ENCODE data around the gene PTGER1.
"Not testable (repeated sequence)": the region's sequence is repeated elsewhere in the genome, so short reads cannot be mapped to it uniquely, and the experiment has no call there.

The PTGER1 gene

GRCh38 chr19:14473073-14473977 lies 1.8 kb downstream of the PTGER1 start:
- no peak for DNase-seq

DNA sequence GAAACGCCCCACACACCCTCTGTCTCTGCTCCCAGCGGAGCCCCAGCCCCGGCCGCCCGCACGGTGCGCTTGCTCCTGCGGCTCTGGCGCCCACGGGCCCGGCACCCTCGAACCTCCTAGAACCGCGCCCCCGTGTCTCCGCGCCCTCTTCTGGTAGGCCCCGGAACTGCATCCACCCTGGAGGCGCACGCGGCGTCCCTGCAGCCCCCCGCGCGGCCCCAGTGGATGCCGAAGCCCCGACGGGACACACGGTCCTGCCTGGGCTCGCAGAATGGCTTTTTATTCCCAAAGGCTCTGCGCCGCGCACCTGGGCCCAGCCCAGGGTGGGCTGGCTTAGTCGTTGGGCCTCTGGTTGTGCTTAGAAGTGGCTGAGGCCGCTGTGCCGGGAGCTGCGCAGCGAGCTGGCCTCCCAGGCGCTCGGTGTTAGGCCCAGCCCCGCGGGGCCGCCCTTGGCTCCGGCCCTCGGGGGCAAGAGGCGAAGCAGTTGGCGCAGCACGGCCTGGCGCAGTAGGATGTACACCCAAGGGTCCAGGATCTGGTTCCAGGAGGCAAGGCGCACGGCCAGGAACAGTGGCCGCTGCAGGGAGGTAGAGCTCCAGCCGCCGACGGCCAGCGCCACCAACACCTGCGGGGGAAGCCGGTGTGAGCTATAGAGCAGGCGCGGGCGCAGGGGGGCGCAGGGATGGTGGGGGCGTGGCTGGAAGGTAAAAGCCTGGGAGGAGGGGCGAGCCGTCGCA lies 2.8 kb downstream of the PTGER1 start:
- no peak for DNase-seq

DNA sequence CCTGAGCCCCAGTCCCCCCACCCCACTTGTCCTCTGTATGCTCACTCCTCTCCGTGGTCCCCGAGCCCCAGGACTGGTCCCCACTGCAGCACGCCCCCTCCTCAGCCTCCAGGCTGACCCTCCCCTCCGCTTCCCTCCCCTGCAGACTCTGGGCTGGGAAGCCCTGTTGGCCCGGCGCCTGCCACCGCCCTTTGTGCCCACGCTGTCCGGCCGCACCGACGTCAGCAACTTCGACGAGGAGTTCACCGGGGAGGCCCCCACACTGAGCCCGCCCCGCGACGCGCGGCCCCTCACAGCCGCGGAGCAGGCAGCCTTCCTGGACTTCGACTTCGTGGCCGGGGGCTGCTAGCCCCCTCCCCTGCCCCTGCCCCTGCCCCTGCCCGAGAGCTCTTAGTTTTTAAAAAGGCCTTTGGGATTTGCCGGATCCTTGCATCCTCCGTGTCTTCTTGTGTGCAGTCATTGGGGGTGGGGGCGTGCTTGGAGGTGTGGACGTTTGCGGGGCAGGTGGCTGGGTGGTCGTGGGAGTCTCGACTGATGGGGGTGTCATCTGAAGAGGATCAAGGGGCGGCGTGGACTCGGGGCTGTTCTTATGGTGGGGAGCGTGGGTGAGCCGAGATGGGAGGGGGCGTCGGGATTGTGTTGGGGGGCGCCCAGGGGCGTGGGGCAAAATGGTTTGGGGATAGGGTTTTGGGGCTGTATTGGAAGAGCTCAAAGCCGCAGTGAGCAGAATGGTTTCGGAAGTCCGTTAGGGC lies 3.5 kb downstream of the PTGER1 start:
- DNase-seq: no peak

GRCh38 chr19:14470031-14470876 lies 4.9 kb downstream of the PTGER1 start:
- no peak for DNase-seq

- DNase-seq: no peak
These were observed 7.3 kb downstream of the PTGER1 start for GRCh38 chr19:14467816-14468215.

DNA sequence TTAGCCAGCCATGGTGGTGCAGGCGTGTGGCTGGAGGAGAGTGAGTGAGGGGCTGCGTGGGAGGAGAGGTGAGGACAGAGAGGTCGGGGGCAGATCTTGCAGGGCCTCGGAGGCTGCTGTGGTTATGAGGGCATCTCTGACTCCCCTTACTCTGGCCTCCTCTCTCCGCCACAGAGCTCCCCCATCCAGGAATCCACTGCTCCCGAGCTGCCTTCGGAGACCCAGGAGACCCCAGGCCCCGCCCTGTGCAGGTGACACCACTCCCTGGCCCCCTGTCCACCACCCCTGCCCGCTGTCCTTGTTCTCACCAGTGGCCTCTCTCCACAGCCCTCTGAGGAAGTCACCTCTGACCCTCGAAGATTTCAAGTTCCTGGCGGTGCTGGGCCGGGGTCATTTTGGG lies 7.8 kb downstream of the PTGER1 start:
- DNase-seq: no peak

- DNase-seq: no peak
These were observed 11.4 kb downstream of the PTGER1 start for GRCh38 chr19:14463747-14464146.

DNA sequence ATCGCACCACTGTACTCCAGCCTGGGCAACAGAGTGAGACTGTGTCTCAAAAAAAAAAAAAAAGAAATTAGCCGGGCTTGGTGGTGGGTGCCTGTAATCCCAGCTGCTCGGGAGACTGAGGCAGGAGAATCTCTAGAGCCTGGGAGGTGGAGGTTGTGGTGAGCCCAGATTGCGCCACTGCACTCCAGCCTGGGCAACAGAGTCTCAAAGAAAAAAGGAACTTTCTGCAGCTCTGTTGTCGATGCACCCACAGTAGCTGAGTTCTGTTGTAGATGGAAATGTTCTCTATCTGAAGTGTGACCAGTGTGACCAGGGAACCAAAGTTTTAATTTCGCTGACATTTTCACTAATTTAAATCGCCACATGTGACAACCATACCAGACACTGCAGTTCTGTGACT lies 12.8 kb downstream of the PTGER1 start:
- DNase-seq: not testable (repeated sequence)

DNA sequence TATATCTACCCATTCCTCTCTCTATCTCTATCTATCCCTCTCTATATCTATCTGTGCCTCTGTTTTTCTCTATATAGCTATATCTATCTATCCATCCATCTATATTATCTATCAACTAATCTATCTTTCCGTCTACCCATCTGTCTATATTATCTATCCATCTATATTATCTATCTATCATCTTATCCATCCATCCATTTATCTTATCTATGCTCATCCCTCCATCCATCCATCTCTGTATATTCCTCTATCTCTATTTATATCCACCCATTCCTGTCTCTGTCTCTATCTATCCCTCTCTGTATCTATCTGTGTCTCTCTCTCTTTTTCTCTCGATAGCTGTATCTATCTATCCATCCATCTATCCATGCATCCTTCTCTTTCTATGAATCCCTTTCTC lies 14.2 kb downstream of the PTGER1 start:
- no peak for DNase-seq

DNA sequence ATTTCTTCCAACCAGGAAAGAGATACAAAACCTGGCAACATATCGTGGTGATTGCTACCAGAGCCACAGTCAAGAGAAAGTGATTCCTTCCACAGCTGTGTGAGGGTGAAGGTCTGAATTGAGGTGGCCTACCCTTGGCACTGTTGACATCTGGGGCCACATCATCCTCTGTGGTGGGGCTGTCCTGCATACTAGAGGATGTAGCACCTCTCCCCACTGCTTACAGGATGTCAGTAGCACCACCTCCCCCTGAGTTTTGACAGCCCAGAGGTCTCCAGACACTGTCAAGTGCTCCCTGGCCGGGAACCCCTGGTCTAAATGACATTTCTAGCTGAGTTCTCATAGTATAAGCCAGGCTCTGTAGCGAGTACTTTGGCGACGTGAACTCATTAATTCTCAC lies 15.5 kb downstream of the PTGER1 start:
- DNase-seq: no peak

DNA sequence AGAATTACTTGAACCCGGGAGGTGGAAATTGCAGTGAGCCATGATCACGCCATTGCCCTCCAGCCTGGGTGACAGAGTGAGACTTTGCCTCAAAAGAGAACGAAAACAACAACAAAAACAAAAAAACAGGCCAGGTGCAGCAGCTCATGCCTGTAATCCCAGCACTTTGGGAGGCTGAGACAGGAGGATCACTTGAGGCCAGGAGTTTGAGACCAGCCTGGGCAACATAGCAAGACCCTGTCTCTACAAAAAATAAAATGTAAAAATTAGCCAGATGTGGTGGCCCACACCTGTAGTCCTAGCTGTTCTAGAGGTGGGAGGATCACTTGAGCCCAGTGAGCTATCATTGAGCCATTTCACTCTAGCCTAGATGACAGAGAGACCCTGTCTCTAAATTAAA lies 22.9 kb downstream of the PTGER1 start:
- not testable (repeated sequence) for DNase-seq

- no peak for DNase-seq
These were observed 24.3 kb downstream of the PTGER1 start for GRCh38 chr19:14450876-14451275.

GRCh38 chr19:14450168-14450874 lies 24.8 kb downstream of the PTGER1 start:
- no peak for DNase-seq

DNA sequence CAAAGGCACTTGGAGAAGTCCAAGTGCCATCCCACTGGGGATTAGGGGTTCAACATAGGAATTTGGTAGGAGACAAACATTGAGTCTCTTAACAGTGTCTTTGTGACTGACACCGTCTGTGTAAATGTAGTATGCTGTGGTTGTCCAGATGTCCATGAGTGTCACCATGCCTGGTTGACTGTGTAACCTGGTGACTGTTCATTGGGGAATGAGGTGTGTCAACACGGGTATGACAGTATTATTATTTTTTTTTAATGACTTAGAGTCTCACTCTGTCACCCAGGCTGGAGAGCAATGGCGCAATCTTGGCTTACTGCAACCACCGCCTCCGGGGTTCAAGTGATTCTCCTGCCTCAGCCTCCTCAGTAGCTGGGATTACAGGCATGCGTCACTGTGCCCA lies 25.8 kb downstream of the PTGER1 start:
- no peak for DNase-seq

DNA sequence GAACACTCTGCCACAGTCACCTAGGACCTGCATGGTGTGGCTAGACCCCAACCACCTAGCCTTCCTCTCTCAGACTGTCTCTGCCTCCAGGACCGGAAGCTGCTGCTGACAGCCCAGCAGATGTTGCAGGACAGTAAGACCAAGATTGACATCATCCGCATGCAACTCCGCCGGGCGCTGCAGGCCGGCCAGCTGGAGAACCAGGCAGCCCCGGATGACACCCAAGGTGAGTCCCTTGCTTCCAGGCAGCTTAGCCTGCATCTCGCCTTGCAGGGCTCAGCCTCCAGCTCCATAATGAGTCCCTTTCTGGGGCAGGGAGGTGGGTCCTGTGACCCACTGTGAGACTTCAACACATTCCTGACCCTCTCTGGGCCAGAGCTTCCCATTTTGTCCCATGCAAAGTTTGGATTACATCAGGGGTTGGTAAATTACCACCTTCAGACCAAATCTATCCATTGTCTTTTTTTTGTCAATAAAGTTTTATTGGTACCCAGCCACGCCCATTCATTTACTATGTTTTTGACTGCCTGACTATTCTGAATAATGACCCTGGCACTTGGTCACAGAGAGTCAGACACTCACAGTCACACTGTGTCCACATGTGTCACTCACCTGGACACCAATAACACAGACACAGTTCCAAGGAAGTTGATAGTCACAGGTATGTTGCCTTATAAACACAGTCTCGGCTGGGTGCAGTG lies 28.7 kb downstream of the PTGER1 start:
- no peak for DNase-seq

DNA sequence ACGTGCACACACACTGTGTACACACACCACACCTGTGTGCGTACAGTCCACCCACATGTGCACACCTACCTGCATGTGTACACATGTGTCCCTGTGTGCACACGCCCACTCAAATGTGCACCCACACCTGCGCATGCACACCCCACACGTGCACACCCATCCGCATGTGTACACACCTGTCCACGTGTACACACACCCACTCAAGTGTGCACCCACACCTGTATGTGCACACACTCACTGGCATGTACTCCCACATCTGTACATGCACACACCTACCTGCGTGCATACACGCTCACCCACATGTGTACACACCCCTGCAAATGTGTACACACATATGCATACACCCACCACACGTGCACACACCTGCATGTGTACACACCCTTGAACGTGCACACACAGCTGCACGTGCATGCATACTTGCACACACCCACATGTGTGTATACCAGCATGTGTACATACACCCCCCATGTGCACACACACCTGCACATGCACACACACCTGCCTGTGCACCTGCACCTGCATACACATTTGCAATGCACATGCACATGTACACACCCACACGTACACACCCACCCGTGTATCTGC lies 31.4 kb downstream of the PTGER1 start:
- DNase-seq: no peak

DNA sequence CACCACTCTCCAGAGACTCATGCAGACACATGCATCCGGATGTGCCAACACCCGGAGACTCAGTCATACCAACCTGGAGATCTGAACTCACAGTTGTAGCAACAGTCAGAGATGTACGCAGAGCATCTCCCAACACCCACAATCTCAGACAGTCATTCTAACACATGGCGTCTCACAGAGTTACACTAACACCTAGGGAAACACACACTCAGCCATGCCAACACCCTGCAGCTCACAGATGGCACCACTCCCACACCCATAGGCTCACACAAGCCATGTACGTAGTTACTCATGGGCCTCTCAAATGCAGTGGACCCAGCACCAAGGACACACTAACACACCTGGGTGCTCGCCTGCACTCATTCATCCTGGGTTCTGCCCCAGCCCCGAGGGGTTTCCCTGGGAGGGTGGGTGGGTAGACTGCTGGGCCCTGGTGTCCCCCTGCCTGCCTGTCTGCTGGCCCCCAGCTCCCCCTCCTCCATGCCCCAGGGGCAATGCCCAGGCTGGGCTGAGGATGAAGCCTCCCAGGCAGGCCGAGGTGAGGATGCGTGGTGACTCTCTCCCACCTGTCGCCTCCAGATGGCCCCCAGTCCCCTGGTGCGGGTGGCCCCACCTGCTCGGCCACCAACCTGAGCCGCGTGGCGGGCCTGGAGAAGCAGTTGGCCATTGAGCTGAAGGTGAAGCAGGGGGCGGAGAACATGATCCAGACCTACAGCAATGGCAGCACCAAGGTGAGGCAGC lies 32.1 kb downstream of the PTGER1 start:
- DNase-seq: no peak

DNA sequence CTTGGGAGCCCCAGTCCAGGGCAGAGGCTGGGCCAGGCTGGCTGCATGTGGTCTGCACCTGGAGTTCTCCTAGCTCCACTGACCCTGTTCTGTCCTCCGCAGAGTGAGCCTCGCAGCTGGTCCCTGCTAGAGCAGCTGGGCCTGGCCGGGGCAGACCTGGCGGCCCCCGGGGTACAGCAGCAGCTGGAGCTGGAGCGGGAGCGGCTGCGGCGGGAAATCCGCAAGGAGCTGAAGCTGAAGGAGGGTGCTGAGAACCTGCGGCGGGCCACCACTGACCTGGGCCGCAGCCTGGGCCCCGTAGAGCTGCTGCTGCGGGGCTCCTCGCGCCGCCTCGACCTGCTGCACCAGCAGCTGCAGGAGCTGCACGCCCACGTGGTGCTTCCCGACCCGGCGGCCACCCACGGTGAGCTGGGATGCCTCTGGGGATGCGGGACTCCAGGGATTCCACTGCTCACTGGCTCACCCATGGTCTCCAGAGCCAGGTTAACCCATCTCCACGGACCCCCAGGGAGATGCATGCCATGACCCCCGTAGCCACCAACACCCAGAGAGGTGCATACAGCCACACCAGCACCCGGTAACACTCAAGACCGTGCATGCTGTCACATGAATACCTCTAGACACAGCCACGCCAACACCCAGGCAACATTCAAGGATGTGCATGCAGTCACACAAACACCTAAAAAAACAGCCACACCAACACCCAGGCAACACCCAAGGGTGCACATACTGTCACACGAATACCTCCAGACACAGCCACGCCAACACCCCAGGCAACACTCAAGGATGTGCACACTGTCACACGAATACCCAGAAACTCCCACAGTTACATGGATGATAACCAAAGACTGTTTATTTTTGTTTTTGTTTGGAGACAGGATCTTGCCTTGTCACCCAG lies 33.9 kb downstream of the PTGER1 start:
- DNase-seq: no peak

DNA sequence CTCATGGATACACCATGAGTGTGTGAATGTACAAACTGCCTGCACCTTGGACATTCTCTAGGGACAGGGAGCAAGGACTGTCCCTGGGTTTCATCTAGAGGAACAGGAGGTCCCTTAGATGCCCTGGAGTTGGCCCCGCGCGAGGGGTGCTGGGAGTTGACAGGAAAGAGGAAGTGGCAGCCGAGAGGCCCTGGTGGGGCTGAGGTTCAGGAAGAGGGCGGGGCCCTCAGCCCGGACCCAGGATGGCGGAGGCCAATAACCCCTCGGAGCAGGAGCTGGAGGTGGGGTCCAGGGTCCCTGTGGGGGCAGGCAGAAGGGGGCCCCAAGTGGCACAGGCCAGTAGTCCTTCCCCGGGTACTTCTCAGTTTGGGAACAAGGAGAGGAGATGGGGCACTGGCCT lies 35.1 kb downstream of the PTGER1 start:
- DNase-seq: no peak
